Effector memory CD4-positive, alpha-beta T cell (primary cell): Measurements from ENCODE around the gene FLT4.

ENCODE experiments used
- DNase-seq, 3 donors: peaks; one replicate each; pipeline ENCODE4 v3.0.0-alpha.2; 2020
- H3K27ac ChIP-seq: 2 replicates; pipeline ENCODE4 v1.7.0; 2013; ENCODE audit warnings: mild to moderate bottlenecking, low read length, moderate library complexity; ENCODE audit not compliant: insufficient read depth, poor library complexity, severe bottlenecking
- H3K27me3 ChIP-seq: replicated peaks from 2 replicates; pipeline ENCODE4 v1.7.0; 2013; ENCODE audit warnings: mild to moderate bottlenecking, low read length; ENCODE audit not compliant: insufficient read depth, control insufficient read depth, poor library complexity, severe bottlenecking
- H3K36me3 ChIP-seq: 2 replicates; pipeline ENCODE4 v1.7.0; 2013; ENCODE audit warnings: mild to moderate bottlenecking, low read length, moderate library complexity; ENCODE audit not compliant: control insufficient read depth, insufficient read depth
- H3K4me1 ChIP-seq: 2 replicates; pipeline ENCODE4 v1.7.0; 2013; ENCODE audit warnings: low read length, mild to moderate bottlenecking; ENCODE audit not compliant: control insufficient read depth, insufficient read depth, poor library complexity, severe bottlenecking
- H3K4me3 ChIP-seq: 2 replicates; pipeline ENCODE4 v1.7.0; 2013; ENCODE audit warnings: low read length, low read depth, mild to moderate bottlenecking; ENCODE audit not compliant: insufficient read depth, poor library complexity, severe bottlenecking
- H3K9me3 ChIP-seq: 2 replicates; pipeline ENCODE4 v1.7.0; 2013; ENCODE audit warnings: mild to moderate bottlenecking, low read length, moderate library complexity; ENCODE audit not compliant: control insufficient read depth

Gene FLT4

GRCh38 chr5:180575571-180575970, 73.8 kb downstream of the FLT4 start:
- peaks cover 17% of the 10 kb centered on the region for H3K36me3 ChIP-seq
- no peaks in the 10 kb centered on the region for H3K27me3 ChIP-seq
- no peaks in the 10 kb centered on the region for H3K9me3 ChIP-seq
- no peak overlapping the region for H3K27ac ChIP-seq
- no peak overlapping the region for H3K4me3 ChIP-seq
- no peaks in the 10 kb centered on the region for H3K4me1 ChIP-seq
- DNase-seq, result no peak

- Histone ChIP-seq H3K36me3 (peaks cover 28% of the 10 kb centered on the region), H3K27ac (no peak overlapping the region), H3K9me3 (no peaks in the 10 kb centered on the region), H3K4me3 (no peak overlapping the region), H3K27me3 (no peaks in the 10 kb centered on the region), H3K4me1 (no peaks in the 10 kb centered on the region)
- DNase-seq, result no peak
These were observed 80.5 kb downstream of the FLT4 start for GRCh38 chr5:180568914-180569313.

- H3K4me3 ChIP-seq, result no peak overlapping the region
- peaks cover 17% of the 10 kb centered on the region for H3K36me3 ChIP-seq
These were observed 85.4 kb downstream of the FLT4 start for GRCh38 chr5:180563994-180564393.

GRCh38 chr5:180558232-180558631, 91.2 kb downstream of the FLT4 start:
- DNase-seq, result no peak
- no peak overlapping the region for H3K4me3 ChIP-seq
- H3K4me1 ChIP-seq, result no peaks in the 10 kb centered on the region
- no peaks in the 10 kb centered on the region for H3K9me3 ChIP-seq
- H3K27ac ChIP-seq, result no peak overlapping the region
- H3K27me3 ChIP-seq, result no peaks in the 10 kb centered on the region
- H3K36me3 ChIP-seq, result no peaks in the 10 kb centered on the region

More at GRCh38 chr5:180563994-180564393, 85.4 kb downstream of the FLT4 start:
- Histone ChIP-seq H3K9me3 (no peaks in the 10 kb centered on the region), H3K27me3 (no peaks in the 10 kb centered on the region), H3K4me1 (no peaks in the 10 kb centered on the region), H3K27ac (no peak overlapping the region)
- no peak for DNase-seq

GRCh38 chr5:180557217-180557809, 92.1 kb downstream of the FLT4 start:
- DNase-seq, result no peak
- H3K36me3 ChIP-seq, result no peaks in the 10 kb centered on the region
- no peaks in the 10 kb centered on the region for H3K27me3 ChIP-seq

GRCh38 chr5:180555168-180555921, 94.1 kb downstream of the FLT4 start:
- H3K36me3 ChIP-seq, result peaks cover 5% of the 10 kb centered on the region
- no peak overlapping the region for H3K27ac ChIP-seq
- no peaks in the 10 kb centered on the region for H3K9me3 ChIP-seq
- no peak for DNase-seq
- no peaks in the 10 kb centered on the region for H3K27me3 ChIP-seq
- no peaks in the 10 kb centered on the region for H3K4me1 ChIP-seq
- H3K4me3 ChIP-seq, result no peak overlapping the region

More at GRCh38 chr5:180557217-180557809, 92.1 kb downstream of the FLT4 start:
- Histone ChIP-seq H3K27ac (no peak overlapping the region), H3K9me3 (no peaks in the 10 kb centered on the region), H3K4me3 (no peak overlapping the region), H3K4me1 (no peaks in the 10 kb centered on the region)

GRCh38 chr5:180553530-180553929, 95.9 kb downstream of the FLT4 start:
- peaks cover 12% of the 10 kb centered on the region for H3K36me3 ChIP-seq

More at GRCh38 chr5:180553530-180553929, 95.9 kb downstream of the FLT4 start:
- no peak overlapping the region for H3K27ac ChIP-seq
- no peaks in the 10 kb centered on the region for H3K4me1 ChIP-seq
- no peaks in the 10 kb centered on the region for H3K27me3 ChIP-seq
- no peak overlapping the region for H3K4me3 ChIP-seq
- no peak for DNase-seq
- H3K9me3 ChIP-seq, result no peaks in the 10 kb centered on the region
